ENCODE measurements around the gene LTBP1.
A peak's percentile ranks its signal among the peaks of the same experiment; 100 is the strongest.
"Not testable (repeated sequence)": the region's sequence is repeated elsewhere in the genome, so short reads cannot be mapped to it uniquely, and the experiment has no call there.

Gene LTBP1

GRCh38 chr2:33032245-33032644 lies 85.5 kb downstream of the LTBP1 start:
- no peaks in the 10 kb centered on the region for H3K36me3 ChIP-seq (ENCODE audit: insufficient read depth, low read length)
- no peak overlapping the region for H3K4me3 ChIP-seq (ENCODE audit: low read depth in 1 of 2, low read length in 2 of 2)
- H3K4me1 ChIP-seq (ENCODE audit: insufficient read depth, low read length), result peaks cover 20% of the 10 kb centered on the region
- no peak overlapping the region for H3K9ac ChIP-seq (ENCODE audit: low read length)
- no peaks in the 10 kb centered on the region for H3K27me3 ChIP-seq (ENCODE audit: control insufficient read depth in 1 of 2, insufficient read depth in 2 of 2, low read length in 2 of 2)
- H3K9me3 ChIP-seq (ENCODE audit: low read length), result no peaks in the 10 kb centered on the region
- H3K27ac ChIP-seq (ENCODE audit: low read depth, low read length), result no peak overlapping the region

- no peaks in the 10 kb centered on the region for H3K36me3 ChIP-seq (ENCODE audit: insufficient read depth, low read length)
- peak overlapping the region; percentile 44 to 77 for H3K4me3 ChIP-seq (ENCODE audit: low read depth in 1 of 2, low read length in 2 of 2)
- peak overlapping the region; percentile 80 for H3K9ac ChIP-seq (ENCODE audit: low read length)
- H3K9me3 ChIP-seq (ENCODE audit: low read length), result no peaks in the 10 kb centered on the region
- H3K27ac ChIP-seq (ENCODE audit: low read depth, low read length), result peak overlapping the region; percentile 74
- no peaks in the 10 kb centered on the region for H3K27me3 ChIP-seq (ENCODE audit: control insufficient read depth in 1 of 2, insufficient read depth in 2 of 2, low read length in 2 of 2)
- H3K4me1 ChIP-seq (ENCODE audit: insufficient read depth, low read length), result peaks cover 26% of the 10 kb centered on the region
Observed at GRCh38 chr2:33033606-33034081, 86.9 kb downstream of the LTBP1 start.

GRCh38 chr2:33034784-33035183 lies 88.0 kb downstream of the LTBP1 start:
- H3K27me3 ChIP-seq (ENCODE audit: control insufficient read depth in 1 of 2, insufficient read depth in 2 of 2, low read length in 2 of 2), result no peaks in the 10 kb centered on the region
- peak overlapping the region in 1 of 2 donors; percentile 77 for H3K4me3 ChIP-seq (ENCODE audit: low read depth in 1 of 2, low read length in 2 of 2)
- H3K4me1 ChIP-seq (ENCODE audit: insufficient read depth, low read length), result peaks cover 29% of the 10 kb centered on the region
- no peaks in the 10 kb centered on the region for H3K9me3 ChIP-seq (ENCODE audit: low read length)
- no peak overlapping the region for H3K9ac ChIP-seq (ENCODE audit: low read length)
- H3K27ac ChIP-seq (ENCODE audit: low read depth, low read length), result peak overlapping the region; percentile 48
- no peaks in the 10 kb centered on the region for H3K36me3 ChIP-seq (ENCODE audit: insufficient read depth, low read length)

GRCh38 chr2:33038230-33038629 lies 91.5 kb downstream of the LTBP1 start:
- no peaks in the 10 kb centered on the region for H3K27me3 ChIP-seq (ENCODE audit: control insufficient read depth in 1 of 2, insufficient read depth in 2 of 2, low read length in 2 of 2)
- H3K36me3 ChIP-seq (ENCODE audit: insufficient read depth, low read length), result no peaks in the 10 kb centered on the region
- peaks cover 41% of the 10 kb centered on the region for H3K4me1 ChIP-seq (ENCODE audit: insufficient read depth, low read length)
- H3K4me3 ChIP-seq (ENCODE audit: low read depth in 1 of 2, low read length in 2 of 2), result no peak overlapping the region
- H3K9me3 ChIP-seq (ENCODE audit: low read length), result no peaks in the 10 kb centered on the region
- H3K9ac ChIP-seq (ENCODE audit: low read length), result no peak overlapping the region
- no peak overlapping the region for H3K27ac ChIP-seq (ENCODE audit: low read depth, low read length)

GRCh38 chr2:33038799-33039198 lies 92.0 kb downstream of the LTBP1 start:
- H3K27ac ChIP-seq (ENCODE audit: low read depth, low read length), result no peak overlapping the region
- no peak overlapping the region for H3K4me3 ChIP-seq (ENCODE audit: low read depth in 1 of 2, low read length in 2 of 2)
- no peaks in the 10 kb centered on the region for H3K9me3 ChIP-seq (ENCODE audit: low read length)
- H3K27me3 ChIP-seq (ENCODE audit: control insufficient read depth in 1 of 2, insufficient read depth in 2 of 2, low read length in 2 of 2), result no peaks in the 10 kb centered on the region
- H3K9ac ChIP-seq (ENCODE audit: low read length), result no peak overlapping the region
- no peaks in the 10 kb centered on the region for H3K36me3 ChIP-seq (ENCODE audit: insufficient read depth, low read length)
- peaks cover 41% of the 10 kb centered on the region for H3K4me1 ChIP-seq (ENCODE audit: insufficient read depth, low read length)

GRCh38 chr2:33040541-33040940 lies 93.8 kb downstream of the LTBP1 start:
- H3K9ac ChIP-seq (ENCODE audit: low read length), result no peak overlapping the region
- no peaks in the 10 kb centered on the region for H3K27me3 ChIP-seq (ENCODE audit: control insufficient read depth in 1 of 2, insufficient read depth in 2 of 2, low read length in 2 of 2)
- H3K36me3 ChIP-seq (ENCODE audit: insufficient read depth, low read length), result no peaks in the 10 kb centered on the region
- no peak overlapping the region for H3K27ac ChIP-seq (ENCODE audit: low read depth, low read length)
- H3K4me1 ChIP-seq (ENCODE audit: insufficient read depth, low read length), result peaks cover 28% of the 10 kb centered on the region
- H3K9me3 ChIP-seq (ENCODE audit: low read length), result no peaks in the 10 kb centered on the region
- H3K4me3 ChIP-seq (ENCODE audit: low read depth in 1 of 2, low read length in 2 of 2), result no peak overlapping the region

- no peak overlapping the region for H3K4me3 ChIP-seq (ENCODE audit: low read depth in 1 of 2, low read length in 2 of 2)
Observed at GRCh38 chr2:33042265-33042664, 95.5 kb downstream of the LTBP1 start.

GRCh38 chr2:33042819-33043218 lies 96.1 kb downstream of the LTBP1 start:
- H3K36me3 ChIP-seq (ENCODE audit: insufficient read depth, low read length), result no peaks in the 10 kb centered on the region
- peak overlapping the region; percentile 24 for H3K27ac ChIP-seq (ENCODE audit: low read depth, low read length)
- no peak overlapping the region for H3K4me3 ChIP-seq (ENCODE audit: low read depth in 1 of 2, low read length in 2 of 2)
- H3K27me3 ChIP-seq (ENCODE audit: control insufficient read depth in 1 of 2, insufficient read depth in 2 of 2, low read length in 2 of 2), result no peaks in the 10 kb centered on the region
- H3K4me1 ChIP-seq (ENCODE audit: insufficient read depth, low read length), result peaks cover 21% of the 10 kb centered on the region
- no peak overlapping the region for H3K9ac ChIP-seq (ENCODE audit: low read length)
- no peaks in the 10 kb centered on the region for H3K9me3 ChIP-seq (ENCODE audit: low read length)

More at GRCh38 chr2:33042265-33042664, 95.5 kb downstream of the LTBP1 start:
- Histone ChIP-seq H3K36me3 (ENCODE audit: insufficient read depth, low read length) (no peaks in the 10 kb centered on the region), H3K9ac (ENCODE audit: low read length) (no peak overlapping the region), H3K4me1 (ENCODE audit: insufficient read depth, low read length) (peaks cover 21% of the 10 kb centered on the region), H3K27ac (ENCODE audit: low read depth, low read length) (peak overlapping the region; percentile 24), H3K9me3 (ENCODE audit: low read length) (no peaks in the 10 kb centered on the region), H3K27me3 (ENCODE audit: control insufficient read depth in 1 of 2, insufficient read depth in 2 of 2, low read length in 2 of 2) (no peaks in the 10 kb centered on the region)

- Histone ChIP-seq H3K9me3 (ENCODE audit: low read length) (no peaks in the 10 kb centered on the region), H3K9ac (ENCODE audit: low read length) (no peak overlapping the region), H3K4me1 (ENCODE audit: insufficient read depth, low read length) (peaks cover 11% of the 10 kb centered on the region), H3K27me3 (ENCODE audit: control insufficient read depth in 1 of 2, insufficient read depth in 2 of 2, low read length in 2 of 2) (no peaks in the 10 kb centered on the region), H3K27ac (ENCODE audit: low read depth, low read length) (no peak overlapping the region), H3K4me3 (ENCODE audit: low read depth in 1 of 2, low read length in 2 of 2) (no peak overlapping the region), H3K36me3 (ENCODE audit: insufficient read depth, low read length) (no peaks in the 10 kb centered on the region)
Observed at GRCh38 chr2:33047939-33048338, 101.2 kb downstream of the LTBP1 start.

- H3K27me3 ChIP-seq (ENCODE audit: control insufficient read depth in 1 of 2, insufficient read depth in 2 of 2, low read length in 2 of 2), result no peaks in the 10 kb centered on the region
- peak overlapping the region; percentile 19 for H3K27ac ChIP-seq (ENCODE audit: low read depth, low read length)
- no peak overlapping the region for H3K4me3 ChIP-seq (ENCODE audit: low read depth in 1 of 2, low read length in 2 of 2)
- no peak overlapping the region for H3K9ac ChIP-seq (ENCODE audit: low read length)
- H3K4me1 ChIP-seq (ENCODE audit: insufficient read depth, low read length), result peaks cover 10% of the 10 kb centered on the region
- no peaks in the 10 kb centered on the region for H3K36me3 ChIP-seq (ENCODE audit: insufficient read depth, low read length)
- no peaks in the 10 kb centered on the region for H3K9me3 ChIP-seq (ENCODE audit: low read length)
Observed at GRCh38 chr2:33051586-33052360, 105.0 kb downstream of the LTBP1 start.

GRCh38 chr2:33052361-33052735 lies 105.6 kb downstream of the LTBP1 start:
- Histone ChIP-seq H3K9ac (ENCODE audit: low read length) (no peak overlapping the region), H3K27ac (ENCODE audit: low read depth, low read length) (no peak overlapping the region), H3K9me3 (ENCODE audit: low read length) (no peaks in the 10 kb centered on the region)

GRCh38 chr2:33052795-33053194 lies 106.0 kb downstream of the LTBP1 start:
- not testable (repeated sequence) for H3K4me3 ChIP-seq (ENCODE audit: low read depth in 1 of 2, low read length in 2 of 2); H3K36me3 ChIP-seq (ENCODE audit: insufficient read depth, low read length); H3K9ac ChIP-seq (ENCODE audit: low read length); H3K27me3 ChIP-seq (ENCODE audit: control insufficient read depth in 1 of 2, insufficient read depth in 2 of 2, low read length in 2 of 2); H3K9me3 ChIP-seq (ENCODE audit: low read length); H3K4me1 ChIP-seq (ENCODE audit: insufficient read depth, low read length); H3K27ac ChIP-seq (ENCODE audit: low read depth, low read length)

More at GRCh38 chr2:33052361-33052735, 105.6 kb downstream of the LTBP1 start:
- Histone ChIP-seq H3K4me1 (ENCODE audit: insufficient read depth, low read length) (peaks cover 10% of the 10 kb centered on the region), H3K36me3 (ENCODE audit: insufficient read depth, low read length) (no peaks in the 10 kb centered on the region), H3K27me3 (ENCODE audit: control insufficient read depth in 1 of 2, insufficient read depth in 2 of 2, low read length in 2 of 2) (no peaks in the 10 kb centered on the region), H3K4me3 (ENCODE audit: low read depth in 1 of 2, low read length in 2 of 2) (no peak overlapping the region)

All from muscle layer of colon (tissue), 2 donors.